ENCODE measurements around the gene FRMD1. TPM values are rescaled to one million over a fixed set of nuclear protein-coding genes. Genes with fewer than 3 reads are reported as not detected.

FRMD1 gene
- polyA plus RNA-seq, 1 experiment, result not detected

- no peak for TF ChIP-seq CTCF (IDR thresholded peaks at IDR 0.05; ENCODE audit: low read depth, low read length)
- Histone ChIP-seq H3K9me3 (ENCODE audit: control insufficient read depth, insufficient read depth, low read length) (peaks cover 38% of the 10 kb centered on the region), H3K27me3 (ENCODE audit: control insufficient read depth, insufficient read depth, low read length) (peaks cover 23% of the 10 kb centered on the region), H3K4me3 (ENCODE audit: low read depth, low read length) (no peak overlapping the region), H3K27ac (ENCODE audit: low read depth, low read length) (no peak overlapping the region)
- POLR2A ChIA-PET, result no interaction called here
- CTCF ChIA-PET, result interaction anchor here (1.6 kb wide), 1 partner anchor 15 kb away, joined by 4 read pairs; no protein-coding TSS in a partner anchor
- no peak for DNase-seq (ENCODE audit: low read depth, low spot score)
Observed at GRCh38 chr6:168016721-168017525, 62.1 kb downstream of the FRMD1 start.

GRCh38 chr6:168016176-168016620 is 62.8 kb downstream of the FRMD1 start:
- ChIA-PET CTCF (interaction anchor here (1.6 kb wide), 1 partner anchor 16 kb away, joined by 4 read pairs; no protein-coding TSS in a partner anchor), POLR2A (no interaction called here)
- Histone ChIP-seq H3K27ac (ENCODE audit: low read depth, low read length) (no peak overlapping the region), H3K9me3 (ENCODE audit: control insufficient read depth, insufficient read depth, low read length) (peaks cover 42% of the 10 kb centered on the region), H3K27me3 (ENCODE audit: control insufficient read depth, insufficient read depth, low read length) (peaks cover 21% of the 10 kb centered on the region), H3K4me3 (ENCODE audit: low read depth, low read length) (no peak overlapping the region)
- no peak for TF ChIP-seq CTCF (IDR thresholded peaks at IDR 0.05; ENCODE audit: low read depth, low read length)
- no peak for DNase-seq (ENCODE audit: low read depth, low spot score)

- DNase-seq (ENCODE audit: low read depth, low spot score), result no peak
- POLR2A ChIA-PET, result no interaction called here
- H3K27ac ChIP-seq (ENCODE audit: low read depth, low read length), result no peak overlapping the region
Observed at GRCh38 chr6:168015482-168016175, 63.4 kb downstream of the FRMD1 start.

GRCh38 chr6:168015009-168015408 is 64.0 kb downstream of the FRMD1 start:
- Histone ChIP-seq H3K4me3 (ENCODE audit: low read depth, low read length) (no peak overlapping the region), H3K27me3 (ENCODE audit: control insufficient read depth, insufficient read depth, low read length) (peaks cover 18% of the 10 kb centered on the region), H3K27ac (ENCODE audit: low read depth, low read length) (no peak overlapping the region), H3K9me3 (ENCODE audit: control insufficient read depth, insufficient read depth, low read length) (peaks cover 42% of the 10 kb centered on the region)
- DNase-seq (ENCODE audit: low read depth, low spot score), result no peak
- CTCF ChIA-PET, result interaction anchor here (1.6 kb wide), 1 partner anchor 17 kb away, joined by 4 read pairs; no protein-coding TSS in a partner anchor
- POLR2A ChIA-PET, result no interaction called here
- no peak for TF ChIP-seq CTCF (IDR thresholded peaks at IDR 0.05; ENCODE audit: low read depth, low read length)

More at GRCh38 chr6:168015482-168016175, 63.4 kb downstream of the FRMD1 start:
- CTCF ChIA-PET, result interaction anchor here (1.6 kb wide), 1 partner anchor 16 kb away, joined by 4 read pairs; no protein-coding TSS in a partner anchor
- no peak for TF ChIP-seq CTCF (IDR thresholded peaks at IDR 0.05; ENCODE audit: low read depth, low read length)
- no peak overlapping the region for H3K4me3 ChIP-seq (ENCODE audit: low read depth, low read length)
- H3K9me3 ChIP-seq (ENCODE audit: control insufficient read depth, insufficient read depth, low read length), result peaks cover 42% of the 10 kb centered on the region
- H3K27me3 ChIP-seq (ENCODE audit: control insufficient read depth, insufficient read depth, low read length), result peaks cover 18% of the 10 kb centered on the region

GRCh38 chr6:168014428-168014827 is 64.6 kb downstream of the FRMD1 start:
- H3K9me3 ChIP-seq (ENCODE audit: control insufficient read depth, insufficient read depth, low read length), result peaks cover 39% of the 10 kb centered on the region
- H3K27ac ChIP-seq (ENCODE audit: low read depth, low read length), result no peak overlapping the region
- DNase-seq (ENCODE audit: low read depth, low spot score), result no peak
- ChIA-PET CTCF (no interaction called here), POLR2A (no interaction called here)
- no peak overlapping the region for H3K4me3 ChIP-seq (ENCODE audit: low read depth, low read length)
- peaks cover 18% of the 10 kb centered on the region for H3K27me3 ChIP-seq (ENCODE audit: control insufficient read depth, insufficient read depth, low read length)
- no peak for TF ChIP-seq CTCF (IDR thresholded peaks at IDR 0.05; ENCODE audit: low read depth, low read length)

Data from AG04450 (cell line).